ENCODE results near the gene RGPD8.

- no peak for TF ChIP-seq CTCF (IDR thresholded peaks at IDR 0.05)
- no peak for TF ChIP-seq POLR2A (IDR thresholded peaks at IDR 0.05)
- TF ChIP-seq EP300 (IDR thresholded peaks at IDR 0.05): no peak
These were observed 97.8 kb downstream of the RGPD8 start for GRCh38 chr2:112335600-112335999.
